OCI-LY1 (cell line): ENCODE measurements around the gene HS1BP3.

Source experiments
- H2AFZ ChIP-seq: fragments of 200-600 bp; sonication (generic), shearing (Covaris generic); 2 replicates; pipeline ENCODE4 v1.6.0; 2014; ENCODE audit warnings: antibody characterized with exemption, mild to moderate bottlenecking, low read length
- H3F3A ChIP-seq: fragments of 200-600 bp; sonication (generic), shearing (Covaris generic); 2 replicates; pipeline ENCODE4 v1.6.0; 2014; ENCODE audit warnings: mild to moderate bottlenecking, antibody characterized with exemption, low read length, moderate library complexity; ENCODE audit not compliant: insufficient read depth
- H3K27ac ChIP-seq: fragments of 200-600 bp; sonication (generic); 2 replicates; pipeline ENCODE4 v1.5.1; 2014; ENCODE audit warnings: low read length, mixed run types, mild to moderate bottlenecking, low read depth; ENCODE audit not compliant: poor library complexity, severe bottlenecking
- H3K27me3 ChIP-seq: fragments of 200-600 bp; sonication (generic); 2 replicates; pipeline ENCODE4 v1.6.0; 2014; ENCODE audit warnings: antibody characterized with exemption, mild to moderate bottlenecking, low read length, moderate library complexity; ENCODE audit not compliant: insufficient read depth
- H3K36me3 ChIP-seq: fragments of 200-600 bp; sonication (generic); 2 replicates; pipeline ENCODE4 v1.6.1; 2014; ENCODE audit warnings: mild to moderate bottlenecking, antibody characterized with exemption, low read length, moderate library complexity, mixed read lengths; ENCODE audit not compliant: insufficient read depth
- H3K4me1 ChIP-seq: fragments of 200-600 bp; sonication (generic); 2 replicates; pipeline ENCODE4 v1.5.1; 2014; ENCODE audit warnings: mild to moderate bottlenecking, low read length, moderate library complexity; ENCODE audit not compliant: insufficient read depth, severe bottlenecking
- H3K4me2 ChIP-seq: fragments of 200-600 bp; sonication (generic), shearing (Covaris generic); 2 replicates; pipeline ENCODE4 v1.6.1; 2014; ENCODE audit warnings: low read length
- H3K4me3 ChIP-seq: fragments of 200-600 bp; sonication (generic); 2 replicates; pipeline ENCODE4 v1.5.1; 2014; ENCODE audit warnings: low read length, low read depth, mild to moderate bottlenecking, mixed read lengths; ENCODE audit not compliant: poor library complexity, severe bottlenecking
- H3K79me2 ChIP-seq: fragments of 200-600 bp; shearing (Covaris generic); 2 replicates; pipeline ENCODE4 v1.6.1; 2016; ENCODE audit warnings: mixed run types, low read length, mixed read lengths; ENCODE audit not compliant: insufficient read depth
- H3K9ac ChIP-seq: fragments of 200-600 bp; sonication (generic), shearing (Covaris generic); 2 replicates; pipeline ENCODE4 v1.6.1; 2014; ENCODE audit warnings: mild to moderate bottlenecking, low read length, mixed read lengths
- H3K9me2 ChIP-seq: fragments of 200-600 bp; sonication (generic), shearing (Covaris generic); 2 replicates; pipeline ENCODE4 v1.6.1; 2014; ENCODE audit warnings: low read depth, mild to moderate bottlenecking, low read length, mixed read lengths
- H3K9me3 ChIP-seq: fragments of 200-600 bp; shearing (Covaris generic); 2 replicates; pipeline ENCODE4 v1.6.1; 2014; ENCODE audit warnings: low read length, mixed read lengths
- H4K20me1 ChIP-seq: fragments of 200-600 bp; sonication (generic), shearing (Covaris generic); 2 replicates; pipeline ENCODE4 v1.6.0; 2016; ENCODE audit warnings: mild to moderate bottlenecking, low read length; ENCODE audit not compliant: insufficient read depth
- CTCF ChIP-seq: fragments of 200-600 bp; sonication (generic), shearing (Covaris generic); IDR thresholded peaks from 2 replicates; pipeline ENCODE4 v1.5.1; 2017; ENCODE audit warnings: mild to moderate bottlenecking, antibody characterized with exemption, low read length, moderate library complexity, mixed read lengths
- EZH2 ChIP-seq: fragments of 200-600 bp; sonication (generic), shearing (Covaris generic); IDR thresholded peaks from 2 replicates; pipeline ENCODE4 v1.8.0; 2017; ENCODE audit warnings: borderline replicate concordance, mixed run types, mild to moderate bottlenecking, antibody characterized with exemption, low read length, moderate library complexity, mixed read lengths

HS1BP3 gene

DNA sequence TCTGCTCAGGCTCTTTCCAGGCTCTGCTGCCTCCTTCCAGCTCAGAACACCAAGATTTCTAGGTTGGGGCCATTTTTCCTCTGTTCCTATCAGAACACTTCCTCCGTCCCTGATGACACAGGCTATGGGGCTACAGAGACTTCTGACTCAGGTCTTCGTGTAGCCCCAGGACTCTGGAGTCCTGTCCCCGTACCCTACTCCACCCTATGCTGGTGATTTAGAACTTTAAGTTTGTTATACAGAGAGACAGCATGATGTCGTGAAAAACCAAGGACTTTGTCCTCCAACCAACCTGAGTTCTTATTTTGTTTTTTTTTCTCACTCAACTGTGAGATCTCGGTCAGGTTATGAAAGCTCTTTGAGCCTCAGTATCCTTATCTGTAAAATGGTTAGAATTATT lies 78.7 kb downstream of the HS1BP3 start:
- Histone ChIP-seq H3F3A (no peaks in the 10 kb centered on the region), H3K79me2 (no peaks in the 10 kb centered on the region), H3K9me2 (no peaks in the 10 kb centered on the region), H2AFZ (no peak overlapping the region), H3K4me1 (no peaks in the 10 kb centered on the region), H4K20me1 (no peaks in the 10 kb centered on the region), H3K27me3 (no peaks in the 10 kb centered on the region), H3K4me2 (no peak overlapping the region), H3K27ac (no peak overlapping the region), H3K4me3 (no peak overlapping the region), H3K36me3 (no peaks in the 10 kb centered on the region), H3K9me3 (no peaks in the 10 kb centered on the region), H3K9ac (no peak overlapping the region)
- no peak for TF ChIP-seq EZH2
- no peak for TF ChIP-seq CTCF

- H3K9me2 ChIP-seq, result no peaks in the 10 kb centered on the region
- H3K4me3 ChIP-seq, result no peak overlapping the region
- no peak for TF ChIP-seq CTCF
- no peak for TF ChIP-seq EZH2
- H3K4me1 ChIP-seq, result no peaks in the 10 kb centered on the region
- H3K27me3 ChIP-seq, result no peaks in the 10 kb centered on the region
- H3K9ac ChIP-seq, result no peak overlapping the region
- no peaks in the 10 kb centered on the region for H3K36me3 ChIP-seq
- H3F3A ChIP-seq, result no peaks in the 10 kb centered on the region
- H3K79me2 ChIP-seq, result no peaks in the 10 kb centered on the region
- no peak overlapping the region for H3K27ac ChIP-seq
- no peak overlapping the region for H3K4me2 ChIP-seq
- no peak overlapping the region for H2AFZ ChIP-seq
- no peaks in the 10 kb centered on the region for H3K9me3 ChIP-seq
- H4K20me1 ChIP-seq, result no peaks in the 10 kb centered on the region
Measured at GRCh38 chr2:20571644-20572215, 79.2 kb downstream of the HS1BP3 start.

- Histone ChIP-seq H3K27ac (no peak overlapping the region), H3K4me1 (no peaks in the 10 kb centered on the region), H3K9me2 (no peaks in the 10 kb centered on the region), H3K36me3 (no peaks in the 10 kb centered on the region), H2AFZ (no peak overlapping the region), H3K9me3 (no peaks in the 10 kb centered on the region), H4K20me1 (no peaks in the 10 kb centered on the region), H3K79me2 (no peaks in the 10 kb centered on the region), H3F3A (no peaks in the 10 kb centered on the region), H3K4me3 (no peak overlapping the region), H3K4me2 (no peak overlapping the region), H3K9ac (no peak overlapping the region), H3K27me3 (no peaks in the 10 kb centered on the region)
- TF ChIP-seq CTCF (no peak), EZH2 (no peak)
Measured at GRCh38 chr2:20571231-20571630, 79.7 kb downstream of the HS1BP3 start.
